SK-N-SH treated with all-trans-retinoic acid at 6 μM for 48 hours (cell line): ENCODE results near the gene AUTS2.

Source experiments
- BACH2 ChIP-seq: fragments of 250-450 bp; sonication (Bioruptor Pico); IDR thresholded peaks from 2 replicates; pipeline ENCODE4 v1.9.0; 2021; ENCODE audit warnings: mild to moderate bottlenecking, borderline replicate concordance
- ISL1 ChIP-seq: fragments of 250-450 bp; sonication (Bioruptor Pico); IDR thresholded peaks from 2 replicates; pipeline ENCODE4 v2.1.2; 2022; ENCODE audit warnings: mild to moderate bottlenecking, moderate library complexity
- RARB ChIP-seq: fragments of 250-450 bp; sonication (Bioruptor Pico); IDR thresholded peaks from 2 replicates; pipeline ENCODE4 v1.8.0; 2021; ENCODE audit warnings: mild to moderate bottlenecking, moderate library complexity
- TCF4 ChIP-seq: fragments of 250-450 bp; sonication (Bioruptor Pico); IDR thresholded peaks from 2 replicates; pipeline ENCODE4 v1.8.0; 2021; ENCODE audit warnings: mild to moderate bottlenecking, moderate library complexity, borderline replicate concordance
- TOX ChIP-seq: fragments of 250-450 bp; sonication (Bioruptor Pico); IDR thresholded peaks from 2 replicates; pipeline ENCODE4 v1.8.0; 2021; ENCODE audit warnings: mild to moderate bottlenecking, moderate library complexity, borderline replicate concordance
- ZC3H10 ChIP-seq: fragments of 250-450 bp; sonication (Bioruptor Pico); IDR thresholded peaks from 2 replicates; pipeline ENCODE4 v1.5.1; 2021; ENCODE audit warnings: mild to moderate bottlenecking, moderate library complexity
- ZFP3 ChIP-seq: fragments of 250-450 bp; sonication (Bioruptor Pico); IDR thresholded peaks from 2 replicates; pipeline ENCODE4 v1.5.0; 2020; ENCODE audit warnings: mild to moderate bottlenecking, moderate library complexity
- ZFP30 ChIP-seq: fragments of 450-650 bp; formaldehyde crosslinking; IDR thresholded peaks from 2 replicates; pipeline ENCODE4 v1.5.0; 2022; ENCODE audit warnings: mild to moderate bottlenecking, moderate library complexity
- ZNF8 ChIP-seq: fragments of 450-650 bp; formaldehyde crosslinking; IDR thresholded peaks from 2 replicates; pipeline ENCODE4 v1.5.0; 2020; ENCODE audit warnings: mild to moderate bottlenecking, moderate library complexity
- TF ChIP-seq, protein P1 (sequence below): fragments of 250-450 bp; sonication (Bioruptor Pico); IDR thresholded peaks from 2 replicates; pipeline ENCODE4 v1.5.1; 2020; ENCODE audit warnings: low read depth, mild to moderate bottlenecking, moderate library complexity
- TF ChIP-seq, protein P2 (sequence below): fragments of 250-450 bp; sonication (Bioruptor Pico); IDR thresholded peaks from 2 replicates; pipeline ENCODE4 v1.5.0; 2020; ENCODE audit warnings: mild to moderate bottlenecking, moderate library complexity
- TF ChIP-seq, protein P3 (sequence below): fragments of 250-450 bp; sonication (Bioruptor Pico); IDR thresholded peaks from 2 replicates; pipeline ENCODE4 v1.8.0; 2020; ENCODE audit warnings: mild to moderate bottlenecking, moderate library complexity, borderline replicate concordance
- TF ChIP-seq, protein P4 (sequence below): fragments of 250-450 bp; sonication (Bioruptor Pico); IDR thresholded peaks from 2 replicates; pipeline ENCODE4 v1.5.1; 2021; ENCODE audit warnings: mild to moderate bottlenecking, moderate library complexity

DNA sequence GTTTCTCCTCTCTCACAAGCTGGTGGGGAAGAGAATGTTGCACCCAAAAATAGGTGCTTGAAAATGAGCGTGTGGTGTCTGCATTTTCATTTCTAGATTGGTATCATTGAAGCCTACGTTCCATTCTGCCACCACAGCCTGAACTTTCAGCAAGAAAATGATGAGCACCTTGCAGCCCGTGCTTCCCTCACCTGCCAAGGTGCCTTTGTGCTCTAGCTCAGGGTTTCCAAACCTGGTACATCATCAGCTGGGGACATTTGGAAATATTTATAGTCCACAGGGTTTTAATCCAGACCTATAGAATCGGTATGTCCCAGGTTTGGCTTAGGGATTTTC is 701.2 kb downstream of the AUTS2 start:
- TF ChIP-seq ISL1 (CRISPR knock-in tag), result no peak
- TF ChIP-seq, protein P1, sequence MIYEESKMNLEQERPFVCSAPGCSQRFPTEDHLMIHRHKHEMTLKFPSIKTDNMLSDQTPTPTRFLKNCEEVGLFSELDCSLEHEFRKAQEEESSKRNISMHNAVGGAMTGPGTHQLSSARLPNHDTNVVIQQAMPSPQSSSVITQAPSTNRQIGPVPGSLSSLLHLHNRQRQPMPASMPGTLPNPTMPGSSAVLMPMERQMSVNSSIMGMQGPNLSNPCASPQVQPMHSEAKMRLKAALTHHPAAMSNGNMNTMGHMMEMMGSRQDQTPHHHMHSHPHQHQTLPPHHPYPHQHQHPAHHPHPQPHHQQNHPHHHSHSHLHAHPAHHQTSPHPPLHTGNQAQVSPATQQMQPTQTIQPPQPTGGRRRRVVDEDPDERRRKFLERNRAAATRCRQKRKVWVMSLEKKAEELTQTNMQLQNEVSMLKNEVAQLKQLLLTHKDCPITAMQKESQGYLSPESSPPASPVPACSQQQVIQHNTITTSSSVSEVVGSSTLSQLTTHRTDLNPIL (CRISPR knock-in tag), result no peak
- no peak for TF ChIP-seq RARB (CRISPR knock-in tag)
- TF ChIP-seq, protein P2, sequence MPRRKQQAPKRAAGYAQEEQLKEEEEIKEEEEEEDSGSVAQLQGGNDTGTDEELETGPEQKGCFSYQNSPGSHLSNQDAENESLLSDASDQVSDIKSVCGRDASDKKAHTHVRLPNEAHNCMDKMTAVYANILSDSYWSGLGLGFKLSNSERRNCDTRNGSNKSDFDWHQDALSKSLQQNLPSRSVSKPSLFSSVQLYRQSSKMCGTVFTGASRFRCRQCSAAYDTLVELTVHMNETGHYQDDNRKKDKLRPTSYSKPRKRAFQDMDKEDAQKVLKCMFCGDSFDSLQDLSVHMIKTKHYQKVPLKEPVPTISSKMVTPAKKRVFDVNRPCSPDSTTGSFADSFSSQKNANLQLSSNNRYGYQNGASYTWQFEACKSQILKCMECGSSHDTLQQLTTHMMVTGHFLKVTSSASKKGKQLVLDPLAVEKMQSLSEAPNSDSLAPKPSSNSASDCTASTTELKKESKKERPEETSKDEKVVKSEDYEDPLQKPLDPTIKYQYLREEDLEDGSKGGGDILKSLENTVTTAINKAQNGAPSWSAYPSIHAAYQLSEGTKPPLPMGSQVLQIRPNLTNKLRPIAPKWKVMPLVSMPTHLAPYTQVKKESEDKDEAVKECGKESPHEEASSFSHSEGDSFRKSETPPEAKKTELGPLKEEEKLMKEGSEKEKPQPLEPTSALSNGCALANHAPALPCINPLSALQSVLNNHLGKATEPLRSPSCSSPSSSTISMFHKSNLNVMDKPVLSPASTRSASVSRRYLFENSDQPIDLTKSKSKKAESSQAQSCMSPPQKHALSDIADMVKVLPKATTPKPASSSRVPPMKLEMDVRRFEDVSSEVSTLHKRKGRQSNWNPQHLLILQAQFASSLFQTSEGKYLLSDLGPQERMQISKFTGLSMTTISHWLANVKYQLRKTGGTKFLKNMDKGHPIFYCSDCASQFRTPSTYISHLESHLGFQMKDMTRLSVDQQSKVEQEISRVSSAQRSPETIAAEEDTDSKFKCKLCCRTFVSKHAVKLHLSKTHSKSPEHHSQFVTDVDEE, result no peak
- no peak for TF ChIP-seq ZFP3
- TF ChIP-seq ZNF8 (CRISPR knock-in tag), result no peak
- TF ChIP-seq, protein P3, sequence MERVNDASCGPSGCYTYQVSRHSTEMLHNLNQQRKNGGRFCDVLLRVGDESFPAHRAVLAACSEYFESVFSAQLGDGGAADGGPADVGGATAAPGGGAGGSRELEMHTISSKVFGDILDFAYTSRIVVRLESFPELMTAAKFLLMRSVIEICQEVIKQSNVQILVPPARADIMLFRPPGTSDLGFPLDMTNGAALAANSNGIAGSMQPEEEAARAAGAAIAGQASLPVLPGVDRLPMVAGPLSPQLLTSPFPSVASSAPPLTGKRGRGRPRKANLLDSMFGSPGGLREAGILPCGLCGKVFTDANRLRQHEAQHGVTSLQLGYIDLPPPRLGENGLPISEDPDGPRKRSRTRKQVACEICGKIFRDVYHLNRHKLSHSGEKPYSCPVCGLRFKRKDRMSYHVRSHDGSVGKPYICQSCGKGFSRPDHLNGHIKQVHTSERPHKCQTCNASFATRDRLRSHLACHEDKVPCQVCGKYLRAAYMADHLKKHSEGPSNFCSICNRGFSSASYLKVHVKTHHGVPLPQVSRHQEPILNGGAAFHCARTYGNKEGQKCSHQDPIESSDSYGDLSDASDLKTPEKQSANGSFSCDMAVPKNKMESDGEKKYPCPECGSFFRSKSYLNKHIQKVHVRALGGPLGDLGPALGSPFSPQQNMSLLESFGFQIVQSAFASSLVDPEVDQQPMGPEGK, result no peak
- no peak for TF ChIP-seq TOX
- no peak for TF ChIP-seq TCF4 (CRISPR knock-in tag)
- no peak for TF ChIP-seq BACH2 (CRISPR knock-in tag)
- no peak for TF ChIP-seq ZFP30 (CRISPR knock-in tag)
- no peak for TF ChIP-seq ZC3H10
- TF ChIP-seq, protein P4, sequence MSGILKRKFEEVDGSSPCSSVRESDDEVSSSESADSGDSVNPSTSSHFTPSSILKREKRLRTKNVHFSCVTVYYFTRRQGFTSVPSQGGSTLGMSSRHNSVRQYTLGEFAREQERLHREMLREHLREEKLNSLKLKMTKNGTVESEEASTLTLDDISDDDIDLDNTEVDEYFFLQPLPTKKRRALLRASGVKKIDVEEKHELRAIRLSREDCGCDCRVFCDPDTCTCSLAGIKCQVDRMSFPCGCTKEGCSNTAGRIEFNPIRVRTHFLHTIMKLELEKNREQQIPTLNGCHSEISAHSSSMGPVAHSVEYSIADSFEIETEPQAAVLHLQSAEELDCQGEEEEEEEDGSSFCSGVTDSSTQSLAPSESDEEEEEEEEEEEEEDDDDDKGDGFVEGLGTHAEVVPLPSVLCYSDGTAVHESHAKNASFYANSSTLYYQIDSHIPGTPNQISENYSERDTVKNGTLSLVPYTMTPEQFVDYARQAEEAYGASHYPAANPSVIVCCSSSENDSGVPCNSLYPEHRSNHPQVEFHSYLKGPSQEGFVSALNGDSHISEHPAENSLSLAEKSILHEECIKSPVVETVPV, result no peak
